ENCODE measurements around the gene FLT1. TPM values are rescaled to one million over a fixed set of nuclear protein-coding genes. Genes with fewer than 3 reads are reported as not detected.

The FLT1 gene
- total RNA-seq, 4 donors from 2014 or later: 11.1 to 37.9 (median 21.7) TPM

DNA sequence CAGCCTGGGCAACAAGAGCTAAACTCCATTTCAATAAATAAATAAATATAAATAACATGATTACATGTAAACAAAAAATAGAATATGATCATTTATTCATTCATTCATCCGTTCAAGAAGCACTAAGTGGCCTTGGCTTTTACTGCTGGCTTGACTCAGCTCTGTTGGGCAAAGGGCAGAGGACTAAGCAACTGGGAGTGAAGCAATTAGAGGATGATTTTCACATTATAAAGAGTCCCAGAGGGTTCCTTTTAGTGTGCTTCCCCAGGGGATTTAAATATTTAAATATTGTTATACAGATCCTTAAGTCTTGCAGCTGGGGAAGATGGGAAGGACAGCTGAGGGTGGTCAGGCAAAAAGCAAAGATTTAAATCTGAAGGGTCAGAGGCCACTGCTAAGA is 34.9 kb upstream of the FLT1 start:
- no peak overlapping the region for H3K27ac ChIP-seq
- H3K27me3 ChIP-seq: peaks cover 80% of the 10 kb centered on the region
- no peaks in the 10 kb centered on the region for H3K9me3 ChIP-seq
- no peak for TF ChIP-seq POLR2AphosphoS5 (IDR thresholded peaks at IDR 0.05)
- no peak for TF ChIP-seq EP300 (IDR thresholded peaks at IDR 0.05)
- TF ChIP-seq, protein P1, sequence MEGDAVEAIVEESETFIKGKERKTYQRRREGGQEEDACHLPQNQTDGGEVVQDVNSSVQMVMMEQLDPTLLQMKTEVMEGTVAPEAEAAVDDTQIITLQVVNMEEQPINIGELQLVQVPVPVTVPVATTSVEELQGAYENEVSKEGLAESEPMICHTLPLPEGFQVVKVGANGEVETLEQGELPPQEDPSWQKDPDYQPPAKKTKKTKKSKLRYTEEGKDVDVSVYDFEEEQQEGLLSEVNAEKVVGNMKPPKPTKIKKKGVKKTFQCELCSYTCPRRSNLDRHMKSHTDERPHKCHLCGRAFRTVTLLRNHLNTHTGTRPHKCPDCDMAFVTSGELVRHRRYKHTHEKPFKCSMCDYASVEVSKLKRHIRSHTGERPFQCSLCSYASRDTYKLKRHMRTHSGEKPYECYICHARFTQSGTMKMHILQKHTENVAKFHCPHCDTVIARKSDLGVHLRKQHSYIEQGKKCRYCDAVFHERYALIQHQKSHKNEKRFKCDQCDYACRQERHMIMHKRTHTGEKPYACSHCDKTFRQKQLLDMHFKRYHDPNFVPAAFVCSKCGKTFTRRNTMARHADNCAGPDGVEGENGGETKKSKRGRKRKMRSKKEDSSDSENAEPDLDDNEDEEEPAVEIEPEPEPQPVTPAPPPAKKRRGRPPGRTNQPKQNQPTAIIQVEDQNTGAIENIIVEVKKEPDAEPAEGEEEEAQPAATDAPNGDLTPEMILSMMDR (IDR thresholded peaks at IDR 0.05): no peak
- TF ChIP-seq POLR2A (IDR thresholded peaks at IDR 0.05): no peak
- ATAC-seq: no peak
- peaks cover 0 to 27% (median 0%) of the 10 kb centered on the region in 3 donors for H3K4me1 ChIP-seq
- WGBS, 2 donors (ENCODE audit: low coverage in 1 of 2): 57 to 89% methylated on average over 1 of the region's 1 CpG
- no peak overlapping the region for H3K4me3 ChIP-seq
- H3K36me3 ChIP-seq: no peaks in the 10 kb centered on the region

DNA sequence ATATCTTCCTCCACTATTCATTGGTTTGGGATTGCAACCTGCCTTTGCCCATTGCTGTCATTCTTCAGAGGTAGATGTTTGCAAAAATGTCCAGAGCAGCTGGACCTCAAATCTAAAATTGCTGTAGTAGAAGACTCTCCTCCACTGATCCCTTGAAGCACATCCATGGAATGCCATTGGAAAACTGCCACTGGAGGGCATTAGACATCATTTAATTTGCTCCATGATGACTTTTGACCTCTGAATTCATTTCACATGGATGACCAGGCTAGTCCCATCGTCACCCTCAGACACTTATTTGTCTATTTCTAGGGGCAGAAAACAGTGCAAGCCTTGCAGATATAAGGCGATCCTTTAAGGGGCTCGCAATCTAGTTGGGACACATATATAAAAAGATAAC is 33.9 kb upstream of the FLT1 start:
- no peak for ATAC-seq
- Histone ChIP-seq H3K36me3 (no peaks in the 10 kb centered on the region), H3K4me1 (peaks cover 0 to 27% (median 0%) of the 10 kb centered on the region in 3 donors), H3K4me3 (no peak overlapping the region), H3K27ac (no peak overlapping the region), H3K27me3 (peaks cover 75% of the 10 kb centered on the region), H3K9me3 (no peaks in the 10 kb centered on the region)
- WGBS, 2 donors (ENCODE audit: low coverage in 1 of 2): 75 to 88% methylated on average over 3 of the region's 3 CpGs
- TF ChIP-seq, protein P1 (IDR thresholded peaks at IDR 0.05): no peak
- TF ChIP-seq POLR2A (IDR thresholded peaks at IDR 0.05) (no peak), POLR2AphosphoS5 (IDR thresholded peaks at IDR 0.05) (no peak)

GRCh38 chr13:28528388-28528787 is 33.5 kb upstream of the FLT1 start:
- no peak for ATAC-seq
- TF ChIP-seq, protein P1 (IDR thresholded peaks at IDR 0.05): no peak
- TF ChIP-seq POLR2A (IDR thresholded peaks at IDR 0.05) (no peak), POLR2AphosphoS5 (IDR thresholded peaks at IDR 0.05) (no peak), EP300 (IDR thresholded peaks at IDR 0.05) (no peak)
- no peaks in the 10 kb centered on the region for H3K9me3 ChIP-seq
- no peak overlapping the region for H3K4me3 ChIP-seq
- peaks cover 71% of the 10 kb centered on the region for H3K27me3 ChIP-seq
- H3K36me3 ChIP-seq: no peaks in the 10 kb centered on the region
- H3K27ac ChIP-seq: no peak overlapping the region
- 40 to 82% methylated on average over 2 to 3 of the region's 3 CpGs for WGBS, 2 donors (ENCODE audit: low coverage in 1 of 2)
- H3K4me1 ChIP-seq: peaks cover 0 to 27% (median 0%) of the 10 kb centered on the region in 3 donors

DNA sequence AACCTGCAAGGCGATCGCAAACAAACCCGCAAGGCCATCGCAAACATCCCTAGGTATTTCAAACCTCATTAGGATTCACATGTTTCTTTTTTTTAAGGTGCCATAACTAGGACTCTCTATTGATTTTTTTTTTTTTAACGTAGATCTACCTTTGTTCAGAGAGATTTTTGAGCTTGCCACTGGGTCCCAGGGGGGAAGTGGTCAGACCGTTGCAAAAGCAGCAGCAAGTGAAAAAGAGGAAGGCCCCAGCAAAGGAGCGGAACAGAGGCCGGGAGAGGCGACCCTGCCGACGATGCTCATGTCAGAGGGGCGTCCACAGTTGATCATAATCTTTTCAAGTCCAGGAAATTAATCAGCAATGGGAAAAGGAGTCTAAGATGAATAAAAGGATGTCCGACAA is 32.7 kb upstream of the FLT1 start:
- H3K36me3 ChIP-seq: no peaks in the 10 kb centered on the region
- H3K4me3 ChIP-seq: no peak overlapping the region
- H3K9me3 ChIP-seq: no peaks in the 10 kb centered on the region
- TF ChIP-seq EP300 (IDR thresholded peaks at IDR 0.05) (no peak), POLR2AphosphoS5 (IDR thresholded peaks at IDR 0.05) (no peak)
- TF ChIP-seq, protein P1 (IDR thresholded peaks at IDR 0.05): no peak
- peaks cover 63% of the 10 kb centered on the region for H3K27me3 ChIP-seq
- 70 to 72% methylated on average over 6 to 13 of the region's 13 CpGs for WGBS, 2 donors (ENCODE audit: low coverage in 1 of 2)
- H3K27ac ChIP-seq: no peak overlapping the region
- no peak for ATAC-seq
- H3K4me1 ChIP-seq: peaks cover 0 to 22% (median 0%) of the 10 kb centered on the region in 3 donors

- no peak for ATAC-seq
- Histone ChIP-seq H3K4me3 (no peak overlapping the region), H3K27ac (no peak overlapping the region), H3K27me3 (peaks cover 56% of the 10 kb centered on the region), H3K36me3 (no peaks in the 10 kb centered on the region), H3K4me1 (peaks cover 0 to 14% (median 0%) of the 10 kb centered on the region in 3 donors), H3K9me3 (no peaks in the 10 kb centered on the region)
- no peak for TF ChIP-seq POLR2AphosphoS5 (IDR thresholded peaks at IDR 0.05)
- TF ChIP-seq POLR2A (IDR thresholded peaks at IDR 0.05): no peak
- TF ChIP-seq, protein P1 (IDR thresholded peaks at IDR 0.05): no peak
- no peak for TF ChIP-seq EP300 (IDR thresholded peaks at IDR 0.05)
- WGBS, 2 donors (ENCODE audit: low coverage in 1 of 2): 68 to 69% methylated on average over 9 to 10 of the region's 10 CpGs
Observed at GRCh38 chr13:28526876-28527275, 31.9 kb upstream of the FLT1 start.
